K562 (cell line): ENCODE results near the gene TEP1. TPM values are rescaled to one million over a fixed set of nuclear protein-coding genes. Genes with fewer than 3 reads are reported as not detected.

Experiments
- ATAC-seq: fragments of 200-7000 bp; cut with Tn5 transposase; 3 replicates; pipeline ENCODE4 v1.9.1; 2020; ENCODE audit warnings: moderate library complexity
- BruUV-seq: library from RNA; stranded (reverse); fragments of 400-500 nt; replicated peaks from 2 replicates; lab custom pipeline; 2021; lab: Mats Ljungman, UMichigan
- CTCF ChIA-PET: fragments of 300-600 bp; formaldehyde crosslinking; extraction: SDS; loops from one replicate; lab custom pipeline; 2021; ENCODE audit warnings: low intra/inter-chr PET ratio; lab: Yijun Ruan, JAX
- POLR2A ChIA-PET: fragments of 300-600, 350-650 bp; sonication (Branson Sonifier 250); formaldehyde crosslinking; extraction: SDS; loops from one replicate; lab custom pipeline; 2021; ENCODE audit warnings: antibody characterized with exemption, inconsistent platforms; lab: Yijun Ruan, JAX
- DNase-seq, 4 experiments: peaks; one replicate each; pipeline versions ENCODE4 v3.0.0 to v3.0.0-alpha.2; 2011 to 2018; ENCODE audit warnings: low spot score in 3 of 4, mixed read lengths in 3 of 4; ENCODE audit errors: extremely low read depth in 1 of 4
- FAIRE-seq: peaks from 2 replicates; lab custom pipeline; 2011; peaks lifted over from hg19 to GRCh38; lab: Jason Lieb, UNC
- H2AFZ ChIP-seq: 2 replicates; pipeline ENCODE4 v1.6.0; 2011; ENCODE audit warnings: low read depth, low read length, control low read depth, inconsistent platforms
- H3K27ac ChIP-seq: fragments of 200-600 bp; 3 replicates; pipeline ENCODE4 v1.8.0; 2011; ENCODE audit warnings: low read depth, mild to moderate bottlenecking, control low read depth, inconsistent platforms, low read length, moderate library complexity, mixed read lengths; ENCODE audit errors: extremely low read depth
- H3K27me3 ChIP-seq, 2 experiments: fragments of 300-600 bp in 1 of 2; 2 replicates in 1 of 2; 3 replicates in 1 of 2; pipeline versions ENCODE4 v1.6.0 to v1.8.0; 2011; ENCODE audit warnings: inconsistent platforms in 2 of 2, low read length in 2 of 2, mild to moderate bottlenecking in 1 of 2, mixed read lengths in 1 of 2, moderate library complexity in 1 of 2; ENCODE audit not compliant: control insufficient read depth in 2 of 2, insufficient read depth in 2 of 2
- H3K36me3 ChIP-seq: fragments of 300-600 bp; 3 replicates; pipeline ENCODE4 v1.8.0; 2011; ENCODE audit warnings: mild to moderate bottlenecking, low read length, inconsistent platforms; ENCODE audit not compliant: control insufficient read depth, insufficient read depth
- H3K4me1 ChIP-seq, 2 experiments: fragments of 200-600 bp in 1 of 2; replicated peaks in 1 of 2; 2 replicates in 1 of 2; 3 replicates in 1 of 2; pipeline versions ENCODE4 v1.5.1 to v1.8.0; 2011; ENCODE audit warnings: inconsistent platforms in 2 of 2, low read length in 2 of 2, mild to moderate bottlenecking in 1 of 2, mixed read lengths in 1 of 2, moderate library complexity in 1 of 2; ENCODE audit not compliant: control insufficient read depth in 2 of 2, insufficient read depth in 2 of 2
- H3K4me2 ChIP-seq: 2 replicates; pipeline ENCODE4 v1.6.1; 2011; ENCODE audit warnings: low read length, control low read depth, inconsistent platforms, mixed read lengths; ENCODE audit not compliant: insufficient read depth
- H3K4me3 ChIP-seq: fragments of 200-600 bp; sonication (generic), shearing (Covaris generic); 2 replicates; pipeline ENCODE4 v1.5.1; 2016; ENCODE audit warnings: control low read depth, inconsistent platforms
- H3K79me2 ChIP-seq: fragments of 200-600 bp; 3 replicates; pipeline ENCODE4 v1.8.0; 2011; ENCODE audit warnings: low read length, inconsistent platforms; ENCODE audit not compliant: control insufficient read depth, insufficient read depth
- H3K9ac ChIP-seq, 2 experiments: 2 replicates each; pipeline versions ENCODE4 v1.6.0 to v1.6.1; 2011; ENCODE audit warnings: low read depth in 2 of 2, low read length in 2 of 2, control low read depth in 1 of 2, inconsistent platforms in 1 of 2, mild to moderate bottlenecking in 1 of 2, mixed read lengths in 1 of 2; ENCODE audit not compliant: insufficient read depth in 1 of 2
- H3K9me1 ChIP-seq: one replicate; pipeline ENCODE4 v1.6.0; 2011; ENCODE audit warnings: inconsistent platforms, mild to moderate bottlenecking, low read length, moderate library complexity; ENCODE audit not compliant: control insufficient read depth, insufficient read depth
- H3K9me3 ChIP-seq: replicated peaks from 2 replicates; pipeline ENCODE4 v1.5.1; 2011; ENCODE audit warnings: low read depth, low read length, inconsistent platforms; ENCODE audit not compliant: control insufficient read depth, insufficient read depth
- H4K20me1 ChIP-seq: replicated peaks from 2 replicates; pipeline ENCODE4 v1.6.1; 2011; ENCODE audit warnings: low read length, inconsistent platforms, mixed read lengths; ENCODE audit not compliant: control insufficient read depth, insufficient read depth
- BRD4 ChIP-seq: fragments of 200-600 bp; sonication (generic); IDR thresholded peaks from 2 replicates; pipeline ENCODE4 v1.6.1; 2017; ENCODE audit warnings: inconsistent platforms
- MTA1 ChIP-seq: fragments of 450-650 bp; IDR thresholded peaks from 2 replicates; pipeline ENCODE4 v1.6.1; 2017; ENCODE audit warnings: borderline replicate concordance
- SRSF7 ChIP-seq: fragments of 200-400 bp; formaldehyde crosslinking; optimal IDR thresholded peaks from 2 replicates; pipeline ENCODE3; 2017; ENCODE audit warnings: mild to moderate bottlenecking, low read depth, low read length
- ZNF668 ChIP-seq: fragments of 250-450 bp; sonication (Bioruptor Pico); IDR thresholded peaks from 2 replicates; pipeline ENCODE4 v1.8.0; 2022; ENCODE audit warnings: mild to moderate bottlenecking, inconsistent platforms
- WGBS: fragments of 100-300 bp; shearing (Covaris generic); methylation state at CpG from one replicate; pipeline ENCODE4 v1.1.6; 2016; ENCODE audit warnings: low coverage, mixed read lengths; ENCODE audit not compliant: insufficient coverage; ENCODE audit errors: missing lambda C conversion rate; 5-methylcytosine and 5-hydroxymethylcytosine counted together
- in situ Hi-C: fragments of 300-500 bp; cut with MboI; formaldehyde crosslinking; loops from 4 replicates; pipeline ENCODE4 v1.15.0; 2018; ENCODE audit warnings: inconsistent platforms, mixed read lengths
- intact Hi-C: fragments of 100-400 bp; cut with micrococcal nuclease; formaldehyde crosslinking; loops from 2 replicates; pipeline ENCODE4 v1.14.2; 2022
- polyA plus RNA-seq, 8 experiments: library from polyadenylated mRNA; depleted of rRNA in 4 of 8; stranded (reverse) in 5 of 8; unstranded in 3 of 8; fragments of >200 nt; fragmentation: Nextera tagmentation in 2 of 8; fragmentation: Illumina TruSeq in 1 of 8; extraction: Ambion mirVana in 2 of 8; extraction: Trizol in 1 of 8; gene quantifications; 2 replicates each; pipeline versions ENCODE4 v1.2.1 to v1.2.3, GENCODE V29; 2011 to 2014; ENCODE audit warnings: inconsistent platforms in 1 of 8, missing spikeins in 1 of 8
- total RNA-seq, 7 experiments: library from RNA; depleted of rRNA in 6 of 7; stranded (reverse); fragments of >200 nt in 6 of 7; fragmentation: Illumina TruSeq in 2 of 7; extraction: Trizol in 2 of 7; gene quantifications; 2 replicates each; pipeline versions ENCODE4 v1.2.1 to v1.2.3, GENCODE V29; 2011 to 2021; ENCODE audit warnings: low replicate concordance in 1 of 7
- TF ChIP-seq, protein P1 (sequence below): fragments of 250-450 bp; sonication (Bioruptor Pico); IDR thresholded peaks from 2 replicates; pipeline ENCODE4 v1.4.0; 2020; ENCODE audit warnings: mild to moderate bottlenecking, moderate library complexity
- TF ChIP-seq, protein P2 (sequence below): fragments of 450-650 bp; IDR thresholded peaks from 2 replicates; pipeline ENCODE4 v1.6.1; 2018; ENCODE audit warnings: mild to moderate bottlenecking, low read depth; ENCODE audit not compliant: partially characterized antibody

The TEP1 gene
- total and polyA plus RNA-seq, 9 of the 15 experiments (the other 6 are each of a cell fraction or from before 2014, with no cell fraction given) = 1.0 to 12.2 (median 7.1) TPM

DNA sequence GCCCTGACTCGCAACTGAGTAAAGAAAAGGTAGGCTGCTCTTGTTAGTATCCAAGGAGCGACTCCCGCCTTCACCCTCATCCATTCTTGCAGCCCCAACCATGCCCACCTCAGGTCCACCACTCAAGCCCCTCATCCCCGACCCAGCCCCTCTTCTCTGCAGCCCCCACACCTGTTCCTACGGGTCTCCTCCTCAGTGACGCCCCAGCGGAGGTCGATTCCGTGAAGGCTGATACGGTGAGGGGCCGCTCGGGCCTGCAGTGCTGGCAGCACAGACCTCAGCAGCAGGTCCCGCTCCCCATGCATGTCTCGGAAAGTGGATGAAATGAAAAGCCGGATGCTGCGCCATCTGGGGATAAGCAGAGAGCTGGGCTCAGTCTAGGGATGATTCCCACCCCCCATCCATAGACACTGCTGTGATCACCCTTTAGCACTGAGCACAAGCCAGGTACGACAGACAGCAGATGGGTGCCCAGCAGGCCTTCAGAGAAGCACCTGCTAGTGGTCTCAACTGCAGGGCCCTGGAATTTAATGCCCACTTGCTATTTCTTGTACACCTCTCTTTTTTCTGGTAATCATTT, 26.9 kb downstream of the TEP1 start:
- no TSS peak for BruUV-seq
- no peak overlapping the region for H3K27ac ChIP-seq
- intact Hi-C loops = no loop called here
- 83% methylated on average over 1 of the region's 17 CpGs for WGBS
- H3K9me1 ChIP-seq = no peaks in the 10 kb centered on the region
- DNase-seq (no peak), FAIRE-seq (no peak), ATAC-seq (no peak)
- TF ChIP-seq, protein P1, sequence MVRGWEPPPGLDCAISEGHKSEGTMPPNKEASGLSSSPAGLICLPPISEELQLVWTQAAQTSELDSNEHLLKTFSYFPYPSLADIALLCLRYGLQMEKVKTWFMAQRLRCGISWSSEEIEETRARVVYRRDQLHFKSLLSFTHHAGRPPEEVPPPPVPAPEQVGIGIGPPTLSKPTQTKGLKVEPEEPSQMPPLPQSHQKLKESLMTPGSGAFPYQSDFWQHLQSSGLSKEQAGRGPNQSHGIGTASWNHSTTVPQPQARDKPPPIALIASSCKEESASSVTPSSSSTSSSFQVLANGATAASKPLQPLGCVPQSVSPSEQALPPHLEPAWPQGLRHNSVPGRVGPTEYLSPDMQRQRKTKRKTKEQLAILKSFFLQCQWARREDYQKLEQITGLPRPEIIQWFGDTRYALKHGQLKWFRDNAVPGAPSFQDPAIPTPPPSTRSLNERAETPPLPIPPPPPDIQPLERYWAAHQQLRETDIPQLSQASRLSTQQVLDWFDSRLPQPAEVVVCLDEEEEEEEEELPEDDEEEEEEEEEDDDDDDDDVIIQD (CRISPR knock-in tag) = no peak
- TF ChIP-seq ZNF668 (CRISPR knock-in tag) (no peak), MTA1 (no peak), SRSF7 (no peak), BRD4 (no peak)
- TF ChIP-seq, protein P2, sequence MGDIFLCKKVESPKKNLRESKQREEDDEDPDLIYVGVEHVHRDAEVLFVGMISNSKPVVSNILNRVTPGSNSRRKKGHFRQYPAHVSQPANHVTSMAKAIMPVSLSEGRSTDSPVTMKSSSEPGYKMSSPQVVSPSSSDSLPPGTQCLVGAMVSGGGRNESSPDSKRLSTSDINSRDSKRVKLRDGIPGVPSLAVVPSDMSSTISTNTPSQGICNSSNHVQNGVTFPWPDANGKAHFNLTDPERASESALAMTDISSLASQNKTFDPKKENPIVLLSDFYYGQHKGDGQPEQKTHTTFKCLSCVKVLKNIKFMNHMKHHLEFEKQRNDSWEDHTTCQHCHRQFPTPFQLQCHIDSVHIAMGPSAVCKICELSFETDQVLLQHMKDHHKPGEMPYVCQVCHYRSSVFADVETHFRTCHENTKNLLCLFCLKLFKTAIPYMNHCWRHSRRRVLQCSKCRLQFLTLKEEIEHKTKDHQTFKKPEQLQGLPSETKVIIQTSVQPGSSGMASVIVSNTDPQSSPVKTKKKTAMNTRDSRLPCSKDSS = no peak
- H2AFZ ChIP-seq = no peak overlapping the region
- H3K9me3 ChIP-seq = no peaks in the 10 kb centered on the region
- H3K79me2 ChIP-seq = no peaks in the 10 kb centered on the region
- H3K4me1 ChIP-seq = no peaks in the 10 kb centered on the region
- ChIA-PET CTCF (no interaction called here), POLR2A (interaction anchor here (1.1 kb wide), 1 partner anchor 8 kb away, joined by 3 read pairs; no protein-coding TSS in a partner anchor)
- H3K4me2 ChIP-seq = no peak overlapping the region
- no peak overlapping the region for H3K4me3 ChIP-seq
- in situ Hi-C loops = no loop called here
- peaks cover 43% of the 10 kb centered on the region; the same call in 2 of the 3 replicates for H3K36me3 ChIP-seq
- no peaks in the 10 kb centered on the region for H4K20me1 ChIP-seq
- H3K27me3 ChIP-seq = no peaks in the 10 kb centered on the region
- no peak overlapping the region for H3K9ac ChIP-seq
